ENCODE data around the gene ESAM. TPM values are rescaled to one million over a fixed set of nuclear protein-coding genes. Genes with fewer than 3 reads are reported as not detected.

The ESAM gene
- total RNA-seq, 4 donors from 2014 or later, result 188 to 294 (median 243) TPM

DNA sequence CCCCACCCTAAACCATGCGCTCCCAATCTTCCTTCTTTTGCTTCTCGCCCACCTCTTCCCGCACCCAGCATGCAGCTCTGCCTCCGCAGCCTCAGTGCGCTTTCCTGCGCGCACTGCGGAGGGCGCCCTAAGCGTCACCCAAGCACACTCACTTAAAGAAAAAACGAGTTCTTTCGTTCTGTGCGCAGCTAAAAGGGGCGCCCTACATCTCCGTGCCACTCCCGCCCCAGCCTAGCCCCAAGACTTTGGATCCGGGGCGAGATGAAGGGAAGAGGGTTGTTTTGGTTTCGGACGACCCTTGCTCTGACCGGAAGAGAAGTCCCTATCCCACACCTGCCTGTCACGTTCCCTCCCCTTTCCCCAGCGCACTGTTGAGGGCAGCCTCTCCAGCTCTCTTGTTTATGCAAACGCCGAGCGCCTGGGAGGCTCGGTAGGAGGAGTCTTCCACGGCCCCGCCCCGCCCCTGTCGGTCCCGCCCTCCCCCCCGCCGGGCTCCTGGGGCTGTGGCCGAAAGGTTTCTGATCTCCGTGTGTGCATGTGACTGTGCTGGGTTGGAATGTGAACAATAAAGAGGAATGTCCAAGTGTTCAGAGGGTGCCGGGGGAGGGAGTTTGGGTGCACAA, 15.4 kb downstream of the ESAM start:
- H3K36me3 ChIP-seq, result no peaks in the 10 kb centered on the region
- peak overlapping the region; percentile 92 to 98 (median 97) for H3K27ac ChIP-seq
- peaks cover 17 to 57% of the 10 kb centered on the region in 2 donors for H3K4me1 ChIP-seq
- DNase-seq, result peak; percentile 94 to 95
- H3K9me3 ChIP-seq, result no peaks in the 10 kb centered on the region
- intact Hi-C loops (cut with DNase I), result loop anchor here (10.0 kb wide), 1 partner anchor 48 kb away; no protein-coding TSS in a partner anchor
- H3K27me3 ChIP-seq, result no peaks in the 10 kb centered on the region
- WGBS, 2 donors, result 8 to 9% methylated on average over 30 to 35 of the region's 37 CpGs
- TF ChIP-seq, protein P1, sequence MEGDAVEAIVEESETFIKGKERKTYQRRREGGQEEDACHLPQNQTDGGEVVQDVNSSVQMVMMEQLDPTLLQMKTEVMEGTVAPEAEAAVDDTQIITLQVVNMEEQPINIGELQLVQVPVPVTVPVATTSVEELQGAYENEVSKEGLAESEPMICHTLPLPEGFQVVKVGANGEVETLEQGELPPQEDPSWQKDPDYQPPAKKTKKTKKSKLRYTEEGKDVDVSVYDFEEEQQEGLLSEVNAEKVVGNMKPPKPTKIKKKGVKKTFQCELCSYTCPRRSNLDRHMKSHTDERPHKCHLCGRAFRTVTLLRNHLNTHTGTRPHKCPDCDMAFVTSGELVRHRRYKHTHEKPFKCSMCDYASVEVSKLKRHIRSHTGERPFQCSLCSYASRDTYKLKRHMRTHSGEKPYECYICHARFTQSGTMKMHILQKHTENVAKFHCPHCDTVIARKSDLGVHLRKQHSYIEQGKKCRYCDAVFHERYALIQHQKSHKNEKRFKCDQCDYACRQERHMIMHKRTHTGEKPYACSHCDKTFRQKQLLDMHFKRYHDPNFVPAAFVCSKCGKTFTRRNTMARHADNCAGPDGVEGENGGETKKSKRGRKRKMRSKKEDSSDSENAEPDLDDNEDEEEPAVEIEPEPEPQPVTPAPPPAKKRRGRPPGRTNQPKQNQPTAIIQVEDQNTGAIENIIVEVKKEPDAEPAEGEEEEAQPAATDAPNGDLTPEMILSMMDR (IDR thresholded peaks at IDR 0.05), result peak; percentile 13 to 70 (median 62)
- peak; percentile 76 to 95 for TF ChIP-seq POLR2A (IDR thresholded peaks at IDR 0.05)
- peak overlapping the region; percentile 38 to 87 (median 76) for H3K4me3 ChIP-seq (replicated peaks in 1 of 3)

DNA sequence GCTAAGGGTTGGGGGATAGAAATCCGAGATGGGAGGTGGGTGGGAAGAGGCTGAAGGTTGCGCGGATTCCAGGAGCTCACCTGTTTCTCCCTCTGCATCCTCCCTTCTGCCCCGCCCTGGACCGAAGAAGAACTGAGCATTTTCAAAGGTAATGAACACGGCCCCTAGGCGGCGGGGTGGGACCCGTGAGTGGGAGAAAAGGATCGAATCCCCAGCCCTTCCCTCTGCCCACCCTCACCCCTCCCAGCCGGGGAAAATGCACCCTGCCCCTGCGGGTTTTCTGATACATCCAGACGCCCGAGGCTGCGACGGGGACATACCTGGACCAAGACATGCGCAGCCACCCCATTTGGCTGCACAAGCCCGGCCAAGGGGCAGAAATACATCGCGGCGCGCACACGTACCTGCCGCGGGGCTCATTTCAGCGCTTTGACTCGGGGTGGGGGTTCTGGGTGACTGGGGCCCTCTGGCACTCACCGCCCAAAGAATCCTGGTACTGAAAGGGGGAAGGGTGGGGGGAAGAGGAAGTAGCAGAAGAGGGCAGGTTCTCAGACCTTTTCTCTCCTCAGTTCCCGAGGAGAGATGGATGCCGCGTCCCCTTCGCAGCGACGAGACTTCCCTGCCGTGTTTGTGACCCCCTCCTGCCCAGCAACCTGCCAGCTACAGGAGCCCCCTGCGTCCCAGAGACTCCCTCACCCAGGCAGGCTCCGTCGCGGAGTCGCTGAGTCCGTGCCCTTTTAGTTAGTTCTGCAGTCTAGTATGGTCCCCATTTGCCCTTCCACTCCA, 16.1 kb downstream of the ESAM start:
- intact Hi-C loops (cut with DNase I), result loop anchor here (10.0 kb wide), 1 partner anchor 49 kb away; no protein-coding TSS in a partner anchor
- DNase-seq, result peak; percentile 63 to 69
- TF ChIP-seq, protein P1 (IDR thresholded peaks at IDR 0.05), result peak in 5 of 6 experiments; percentile 11 to 39 (median 32)
- TF ChIP-seq POLR2A (IDR thresholded peaks at IDR 0.05), result no peak
- Histone ChIP-seq H3K4me1 (peaks cover 12 to 50% of the 10 kb centered on the region in 2 donors), H3K27me3 (no peaks in the 10 kb centered on the region), H3K4me3 (replicated peaks in 1 of 3) (peak overlapping the region; percentile 38 to 87 (median 76)), H3K36me3 (no peaks in the 10 kb centered on the region), H3K9me3 (no peaks in the 10 kb centered on the region), H3K27ac (peak overlapping the region; percentile 75 to 97 (median 83))
- 14 to 26% methylated on average over 40 to 41 of the region's 41 CpGs for WGBS, 2 donors

DNA sequence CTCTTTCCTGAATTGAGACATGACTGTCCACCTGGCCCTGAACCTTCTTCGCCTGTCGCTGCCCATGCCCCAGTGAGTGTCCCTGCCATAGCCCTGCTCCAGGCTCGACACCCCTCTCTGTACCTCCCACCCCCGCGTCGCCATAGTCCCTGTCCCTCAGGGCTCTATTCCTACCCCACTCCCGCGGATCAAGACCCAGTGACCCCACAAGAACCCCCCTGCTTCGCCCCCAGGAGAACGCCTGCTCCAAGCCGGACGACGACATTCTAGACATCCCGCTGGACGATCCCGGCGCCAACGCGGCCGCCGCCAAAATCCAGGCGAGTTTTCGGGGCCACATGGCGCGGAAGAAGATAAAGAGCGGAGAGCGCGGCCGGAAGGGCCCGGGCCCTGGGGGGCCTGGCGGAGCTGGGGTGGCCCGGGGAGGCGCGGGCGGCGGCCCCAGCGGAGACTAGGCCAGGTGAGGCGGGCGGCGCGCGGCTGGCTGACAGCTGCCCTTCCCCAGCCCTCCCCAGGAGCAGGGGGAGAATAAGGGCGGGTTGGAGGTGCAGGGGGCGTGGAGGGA, 16.7 kb downstream of the ESAM start:
- Histone ChIP-seq H3K9me3 (no peaks in the 10 kb centered on the region), H3K4me3 (replicated peaks in 1 of 3) (peak overlapping the region in 1 of 3 donors; percentile 38), H3K4me1 (peaks cover 14 to 49% of the 10 kb centered on the region in 2 donors), H3K27ac (no peak overlapping the region), H3K36me3 (no peaks in the 10 kb centered on the region), H3K27me3 (no peaks in the 10 kb centered on the region)
- no peak for TF ChIP-seq POLR2A (IDR thresholded peaks at IDR 0.05)
- TF ChIP-seq, protein P1 (IDR thresholded peaks at IDR 0.05), result no peak
- DNase-seq, result no peak
- intact Hi-C loops (cut with DNase I), result loop anchor here (10.0 kb wide), 1 partner anchor 49 kb away; no protein-coding TSS in a partner anchor
- 54 to 66% methylated on average over 33 to 44 of the region's 44 CpGs for WGBS, 2 donors

DNA sequence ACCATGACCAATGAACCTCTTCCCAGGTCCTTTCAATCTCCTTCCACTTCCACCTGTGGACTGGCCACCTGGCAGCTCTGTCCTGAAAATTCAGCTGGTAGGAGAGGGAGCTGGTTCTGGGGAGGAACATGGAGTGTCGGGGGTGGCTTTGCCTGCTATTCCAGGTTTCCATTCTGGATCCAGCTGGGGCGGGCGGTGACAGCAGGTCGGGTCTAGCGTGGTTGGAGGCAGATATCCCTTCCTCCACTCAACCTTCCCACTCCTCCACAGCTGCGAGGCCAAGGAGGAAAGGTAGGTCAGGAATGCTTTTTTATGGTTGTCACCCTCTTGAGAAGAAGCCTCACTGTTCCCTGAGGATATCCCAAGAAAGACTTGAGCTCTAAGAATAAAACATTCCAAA, 19.0 kb downstream of the ESAM start:
- H3K36me3 ChIP-seq, result no peaks in the 10 kb centered on the region
- 89 to 92% methylated on average over 6 of the region's 6 CpGs for WGBS, 2 donors
- TF ChIP-seq POLR2A (IDR thresholded peaks at IDR 0.05), result no peak
- TF ChIP-seq, protein P1 (IDR thresholded peaks at IDR 0.05), result no peak
- no peak overlapping the region for H3K4me3 ChIP-seq (replicated peaks in 1 of 3)
- H3K27ac ChIP-seq, result no peak overlapping the region
- no peaks in the 10 kb centered on the region for H3K9me3 ChIP-seq
- intact Hi-C loops (cut with DNase I), result loop anchor here (5.0 to 10.0 kb wide), 2 partner anchors 52 to 71 kb away; partner anchors contain the start of genes SIAE and SPA17
- peaks cover 18 to 39% of the 10 kb centered on the region in 2 donors for H3K4me1 ChIP-seq
- no peak for DNase-seq
- H3K27me3 ChIP-seq, result no peaks in the 10 kb centered on the region

All from thyroid gland (tissue), 4 donors.